HepG2 (cell line): ENCODE results near the gene OR2F2. TPM values are rescaled to one million over a fixed set of nuclear protein-coding genes. Genes with fewer than 3 reads are reported as not detected.

Source experiments
- BORCS8-MEF2B ChIP-seq: sonication (generic); formaldehyde crosslinking; IDR thresholded peaks from 2 replicates; pipeline ENCODE4 v1.8.0; 2022; ENCODE audit warnings: mild to moderate bottlenecking, missing genetic modification reagents
- CEBPG ChIP-seq: IDR thresholded peaks from 2 replicates; pipeline ENCODE4 v1.6.1; 2016
- JARID2 ChIP-seq: sonication (generic); formaldehyde crosslinking; IDR thresholded peaks from 2 replicates; pipeline ENCODE4 v1.8.1; 2023; ENCODE audit warnings: missing genetic modification reagents, inconsistent platforms; ENCODE audit not compliant: insufficient replicate concordance
- JUNB ChIP-seq: sonication (generic); formaldehyde crosslinking; IDR thresholded peaks from 2 replicates; pipeline ENCODE4 v1.8.0; 2022; ENCODE audit warnings: missing genetic modification reagents, mild to moderate bottlenecking, borderline replicate concordance
- MIER2 ChIP-seq: IDR thresholded peaks from 2 replicates; pipeline ENCODE4 v1.6.1; 2016; ENCODE audit warnings: missing biosample characterization, missing genetic modification reagents
- NR2F2 ChIP-seq: IDR thresholded peaks from 2 replicates; pipeline ENCODE4 v1.6.1; 2012; ENCODE audit warnings: low read depth, inconsistent platforms, borderline replicate concordance
- PHF8 ChIP-seq: sonication (generic); formaldehyde crosslinking; IDR thresholded peaks from 2 replicates; pipeline ENCODE4 v1.5.0; 2020; ENCODE audit warnings: missing genetic modification reagents
- POLR2A ChIP-seq, 2 experiments: IDR thresholded peaks; 2 replicates each; pipeline ENCODE4 v1.6.1; 2011; ENCODE audit warnings: low read depth in 2 of 2, low read length in 2 of 2, mild to moderate bottlenecking in 1 of 2, moderate library complexity in 1 of 2; ENCODE audit not compliant: insufficient read depth in 1 of 2
- SP5 ChIP-seq: IDR thresholded peaks from 2 replicates; pipeline ENCODE4 v1.6.1; 2016; ENCODE audit warnings: low read depth, borderline replicate concordance
- TRIM24 ChIP-seq: sonication (generic); formaldehyde crosslinking; IDR thresholded peaks from 2 replicates; pipeline ENCODE4 v1.8.0; 2022; ENCODE audit warnings: mild to moderate bottlenecking, missing genetic modification reagents
- ZBTB25 ChIP-seq: IDR thresholded peaks from 2 replicates; pipeline ENCODE4 v1.6.1; 2018; ENCODE audit warnings: missing genetic modification reagents
- ZBTB44 ChIP-seq: sonication (generic); formaldehyde crosslinking; IDR thresholded peaks from 2 replicates; pipeline ENCODE4 v1.4.0; 2020; ENCODE audit warnings: missing genetic modification reagents
- ZNF124 ChIP-seq: sonication (generic); formaldehyde crosslinking; IDR thresholded peaks from 2 replicates; pipeline ENCODE4 v1.4.0; 2020; ENCODE audit warnings: missing genetic modification reagents
- ZNF331 ChIP-seq: sonication (generic); formaldehyde crosslinking; IDR thresholded peaks from 2 replicates; pipeline ENCODE4 v1.4.0; 2020; ENCODE audit warnings: missing genetic modification reagents
- ZNF589 ChIP-seq: sonication (generic); formaldehyde crosslinking; conservative IDR thresholded peaks from 2 replicates; pipeline ENCODE4 v1.8.0; 2022; ENCODE audit warnings: mild to moderate bottlenecking, moderate library complexity, missing genetic modification reagents
- ZNF598 ChIP-seq: sonication (generic); formaldehyde crosslinking; IDR thresholded peaks from 2 replicates; pipeline ENCODE4 v1.5.1; 2020; ENCODE audit warnings: mild to moderate bottlenecking, missing genetic modification reagents, borderline replicate concordance
- ZNF710 ChIP-seq: sonication (generic); formaldehyde crosslinking; IDR thresholded peaks from 2 replicates; pipeline ENCODE4 v1.5.0; 2020; ENCODE audit warnings: mild to moderate bottlenecking, missing genetic modification reagents, borderline replicate concordance
- ZNF713 ChIP-seq: sonication (generic); formaldehyde crosslinking; IDR thresholded peaks from 2 replicates; pipeline ENCODE4 v1.4.0; 2020; ENCODE audit warnings: mild to moderate bottlenecking, missing genetic modification reagents
- polyA plus RNA-seq, 8 experiments: library from polyadenylated mRNA; depleted of rRNA in 3 of 8; stranded (reverse) in 7 of 8; unstranded in 1 of 8; fragments of >200 nt; fragmentation: Illumina TruSeq in 4 of 8; extraction: Trizol in 4 of 8; gene quantifications; 2 replicates each; pipeline versions ENCODE4 v1.2.1 to v1.2.3, GENCODE V29; 2011 to 2016; ENCODE audit warnings: low read depth in 4 of 8, missing spikeins in 1 of 8, mixed read lengths in 1 of 8; ENCODE audit not compliant: insufficient read depth in 1 of 8
- total RNA-seq, 5 experiments: library from RNA; depleted of rRNA; stranded (reverse); fragments of >200 nt; fragmentation: Illumina TruSeq; extraction: Trizol; gene quantifications; 2 replicates each; pipeline ENCODE4 v1.2.3, GENCODE V29; 2016; ENCODE audit warnings: low read depth in 1 of 5
- TF ChIP-seq, protein P1 (sequence below): sonication (generic); formaldehyde crosslinking; IDR thresholded peaks from 2 replicates; pipeline ENCODE4 v1.4.0; 2020; ENCODE audit warnings: missing genetic modification reagents
- TF ChIP-seq, protein P2 (sequence below): sonication (generic); formaldehyde crosslinking; IDR thresholded peaks from 2 replicates; pipeline ENCODE4 v1.9.0; 2021; ENCODE audit warnings: missing genetic modification reagents, borderline replicate concordance

Gene OR2F2
- total and polyA plus RNA-seq, 2 of the 13 experiments (the other 11 are each of a cell fraction or from before 2014, with no cell fraction given), result 0.13 TPM; not detected in 1

DNA sequence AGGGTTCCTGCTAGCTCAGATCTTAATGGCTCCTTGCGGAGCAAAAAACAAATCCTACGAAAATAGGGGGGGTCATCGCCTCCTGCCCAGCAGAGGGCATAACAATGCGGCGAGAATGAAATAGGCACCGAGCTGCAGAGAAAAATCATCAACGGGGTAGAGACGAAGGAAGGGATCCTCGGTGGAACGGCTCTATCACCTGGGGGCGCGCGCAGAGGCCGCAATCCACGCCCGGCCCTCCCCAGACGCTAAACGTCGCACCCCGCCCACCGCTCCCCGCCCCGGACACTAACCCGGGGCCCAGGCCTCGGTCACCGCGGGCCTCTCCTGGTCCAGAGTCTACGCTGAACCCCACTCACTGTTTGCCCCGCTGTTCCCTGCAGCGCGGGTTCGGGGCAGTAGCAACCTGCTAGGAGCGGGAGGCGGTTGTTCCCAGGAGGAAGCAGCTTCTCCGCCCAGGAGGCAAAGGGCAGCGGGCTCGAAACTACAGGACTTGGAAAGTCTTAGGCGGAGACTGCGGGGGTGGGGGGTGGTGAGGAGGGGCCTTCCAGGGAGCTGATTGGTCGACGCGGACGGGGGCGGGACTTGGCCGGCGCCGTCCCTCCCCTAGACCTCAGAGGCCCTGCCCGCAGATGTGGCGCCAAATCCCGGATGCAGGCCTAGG is 33.2 kb upstream of the OR2F2 start, which contains the start of gene TCAF1 (continued):
- TF ChIP-seq ZBTB44 (peak; percentile 80; the same call in 1 of the 2 replicates), ZNF124 (peak; percentile 74; the same call in 1 of the 2 replicates), POLR2A (IDR thresholded peaks at IDR 0.05; ENCODE audit: insufficient read depth in 1 of 2, low read depth in 2 of 2, low read length in 2 of 2) (peak; percentile 78 to 88), SP5 (CRISPR knock-in tag) (peak; percentile 99), NR2F2 (peak; percentile 70; the same call in 1 of the 2 replicates), ZNF598 (CRISPR knock-in tag) (0 out of 2 replicates have a peak, but pooled peaks have one; percentile 53), ZNF713 (0 out of 2 replicates have a peak, but pooled peaks have one; percentile 37), ZNF589 (CRISPR knock-in tag) (peak; percentile 17; the same call in 1 of the 2 replicates), CEBPG (CRISPR knock-in tag) (peak; percentile 42; the same call in 1 of the 2 replicates), BORCS8-MEF2B (CRISPR knock-in tag) (peak; percentile 82; the same call in 1 of the 2 replicates), JUNB (CRISPR knock-in tag) (no peak), PHF8 (CRISPR knock-in tag) (peak; percentile 89), ZNF331 (CRISPR knock-in tag) (peak; percentile 67; the same call in 1 of the 2 replicates), TRIM24 (CRISPR knock-in tag) (0 out of 2 replicates have a peak, but pooled peaks have one; percentile 32), MIER2 (CRISPR knock-in tag) (no peak), JARID2 (CRISPR knock-in tag) (peak; percentile 83), ZBTB25 (CRISPR knock-in tag) (peak; percentile 84; the same call in 1 of the 2 replicates), ZNF710 (0 out of 2 replicates have a peak, but pooled peaks have one; percentile 56)
- TF ChIP-seq, protein P1, sequence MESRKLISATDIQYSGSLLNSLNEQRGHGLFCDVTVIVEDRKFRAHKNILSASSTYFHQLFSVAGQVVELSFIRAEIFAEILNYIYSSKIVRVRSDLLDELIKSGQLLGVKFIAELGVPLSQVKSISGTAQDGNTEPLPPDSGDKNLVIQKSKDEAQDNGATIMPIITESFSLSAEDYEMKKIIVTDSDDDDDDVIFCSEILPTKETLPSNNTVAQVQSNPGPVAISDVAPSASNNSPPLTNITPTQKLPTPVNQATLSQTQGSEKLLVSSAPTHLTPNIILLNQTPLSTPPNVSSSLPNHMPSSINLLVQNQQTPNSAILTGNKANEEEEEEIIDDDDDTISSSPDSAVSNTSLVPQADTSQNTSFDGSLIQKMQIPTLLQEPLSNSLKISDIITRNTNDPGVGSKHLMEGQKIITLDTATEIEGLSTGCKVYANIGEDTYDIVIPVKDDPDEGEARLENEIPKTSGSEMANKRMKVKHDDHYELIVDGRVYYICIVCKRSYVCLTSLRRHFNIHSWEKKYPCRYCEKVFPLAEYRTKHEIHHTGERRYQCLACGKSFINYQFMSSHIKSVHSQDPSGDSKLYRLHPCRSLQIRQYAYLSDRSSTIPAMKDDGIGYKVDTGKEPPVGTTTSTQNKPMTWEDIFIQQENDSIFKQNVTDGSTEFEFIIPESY, result 0 out of 2 replicates have a peak, but pooled peaks have one; percentile 33
- TF ChIP-seq, protein P2, sequence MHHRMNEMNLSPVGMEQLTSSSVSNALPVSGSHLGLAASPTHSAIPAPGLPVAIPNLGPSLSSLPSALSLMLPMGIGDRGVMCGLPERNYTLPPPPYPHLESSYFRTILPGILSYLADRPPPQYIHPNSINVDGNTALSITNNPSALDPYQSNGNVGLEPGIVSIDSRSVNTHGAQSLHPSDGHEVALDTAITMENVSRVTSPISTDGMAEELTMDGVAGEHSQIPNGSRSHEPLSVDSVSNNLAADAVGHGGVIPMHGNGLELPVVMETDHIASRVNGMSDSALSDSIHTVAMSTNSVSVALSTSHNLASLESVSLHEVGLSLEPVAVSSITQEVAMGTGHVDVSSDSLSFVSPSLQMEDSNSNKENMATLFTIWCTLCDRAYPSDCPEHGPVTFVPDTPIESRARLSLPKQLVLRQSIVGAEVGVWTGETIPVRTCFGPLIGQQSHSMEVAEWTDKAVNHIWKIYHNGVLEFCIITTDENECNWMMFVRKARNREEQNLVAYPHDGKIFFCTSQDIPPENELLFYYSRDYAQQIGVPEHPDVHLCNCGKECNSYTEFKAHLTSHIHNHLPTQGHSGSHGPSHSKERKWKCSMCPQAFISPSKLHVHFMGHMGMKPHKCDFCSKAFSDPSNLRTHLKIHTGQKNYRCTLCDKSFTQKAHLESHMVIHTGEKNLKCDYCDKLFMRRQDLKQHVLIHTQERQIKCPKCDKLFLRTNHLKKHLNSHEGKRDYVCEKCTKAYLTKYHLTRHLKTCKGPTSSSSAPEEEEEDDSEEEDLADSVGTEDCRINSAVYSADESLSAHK (CRISPR knock-in tag), result no peak
